Ishikawa (cell line): ENCODE measurements around the gene SCAF11.

Experiments
- EGR1 ChIP-seq: IDR thresholded peaks from 2 replicates; pipeline ENCODE4 v1.6.1; 2012
- YY1 ChIP-seq: IDR thresholded peaks from 2 replicates; pipeline ENCODE4 v1.6.1; 2012; ENCODE audit warnings: low read depth
- ZBTB7A ChIP-seq: IDR thresholded peaks from 2 replicates; pipeline ENCODE4 v1.6.1; 2012; ENCODE audit warnings: low read depth
- TF ChIP-seq, protein P1 (sequence below): IDR thresholded peaks from 2 replicates; pipeline ENCODE4 v1.6.1; 2012

- no peak for TF ChIP-seq EGR1
- no peak for TF ChIP-seq YY1
- TF ChIP-seq ZBTB7A, result no peak
- TF ChIP-seq, protein P1, sequence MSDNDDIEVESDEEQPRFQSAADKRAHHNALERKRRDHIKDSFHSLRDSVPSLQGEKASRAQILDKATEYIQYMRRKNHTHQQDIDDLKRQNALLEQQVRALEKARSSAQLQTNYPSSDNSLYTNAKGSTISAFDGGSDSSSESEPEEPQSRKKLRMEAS, result no peak
These were observed 23.9 kb downstream of the SCAF11 start for GRCh38 chr12:45966486-45966885.
